ENCODE measurements around the gene ADCY1.

Gene ADCY1

GRCh38 chr7:45626441-45627430 lies 52.6 kb downstream of the ADCY1 start:
- no peak for DNase-seq

- no peak for DNase-seq
These were observed 53.7 kb downstream of the ADCY1 start for GRCh38 chr7:45627691-45628456.

- DNase-seq, result no peak
These were observed 57.4 kb downstream of the ADCY1 start for GRCh38 chr7:45631569-45631968.

- no peak for DNase-seq
These were observed 62.6 kb downstream of the ADCY1 start for GRCh38 chr7:45636733-45637132.

GRCh38 chr7:45638916-45639315 lies 64.7 kb downstream of the ADCY1 start:
- DNase-seq, result no peak

GRCh38 chr7:45642044-45642443 lies 67.9 kb downstream of the ADCY1 start:
- no peak for DNase-seq

- DNase-seq, result no peak
These were observed 69.5 kb downstream of the ADCY1 start for GRCh38 chr7:45643630-45644029.

- no peak for DNase-seq
These were observed 70.1 kb downstream of the ADCY1 start for GRCh38 chr7:45644237-45644636.

- no peak for DNase-seq
These were observed 71.2 kb downstream of the ADCY1 start for GRCh38 chr7:45645141-45645969.

GRCh38 chr7:45646207-45646821 lies 72.1 kb downstream of the ADCY1 start:
- DNase-seq, result no peak

GRCh38 chr7:45646996-45647825 lies 73.0 kb downstream of the ADCY1 start:
- DNase-seq, result no peak

GRCh38 chr7:45647967-45648670 lies 74.0 kb downstream of the ADCY1 start:
- no peak for DNase-seq

- no peak for DNase-seq
These were observed 74.5 kb downstream of the ADCY1 start for GRCh38 chr7:45648671-45648995.

- no peak for DNase-seq
These were observed 75.6 kb downstream of the ADCY1 start for GRCh38 chr7:45649560-45650346.

- no peak for DNase-seq
These were observed 76.5 kb downstream of the ADCY1 start for GRCh38 chr7:45650404-45651394.

- DNase-seq, result no peak
These were observed 77.4 kb downstream of the ADCY1 start for GRCh38 chr7:45651540-45651939.

GRCh38 chr7:45652630-45653029 lies 78.5 kb downstream of the ADCY1 start:
- no peak for DNase-seq

GRCh38 chr7:45653209-45653907 lies 79.2 kb downstream of the ADCY1 start:
- no peak for DNase-seq

Data from NCI-H1694 treated with DMSO at 0.1 percent for 48 hours (cell line).